ENCODE data around the gene C4A.
A peak's percentile ranks its signal among the peaks of the same experiment; 100 is the strongest.

DNA sequence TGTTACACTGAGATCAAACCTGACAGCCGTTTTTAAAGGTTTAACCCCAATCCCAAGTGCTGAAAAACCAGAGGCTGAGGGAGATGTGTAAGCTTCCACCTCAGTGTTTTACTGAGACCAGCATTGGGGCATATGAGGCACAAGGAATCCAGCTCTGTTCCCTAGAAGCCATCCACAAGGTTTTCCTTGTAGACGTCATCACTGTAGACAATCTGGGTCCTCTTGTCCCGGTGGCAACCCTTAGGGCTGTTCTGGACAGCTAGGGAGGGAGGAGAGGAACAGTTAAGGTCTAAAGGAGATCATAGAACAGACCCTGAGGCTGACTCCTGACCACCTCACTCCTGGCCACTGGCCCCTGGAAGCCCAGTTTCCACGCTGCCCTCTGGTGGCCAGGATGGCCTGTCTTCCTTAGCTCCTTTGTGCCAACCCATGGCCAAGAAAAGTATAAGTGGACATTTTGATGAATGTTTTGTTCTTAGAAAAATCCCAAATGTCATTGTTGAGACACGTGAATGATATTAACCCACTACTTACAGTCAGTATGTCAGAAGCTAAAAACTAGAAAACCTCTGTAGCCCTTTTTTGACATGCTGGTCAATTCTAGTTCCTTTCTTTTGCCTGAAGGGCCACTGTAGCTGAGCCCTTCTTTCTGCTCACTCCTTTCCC is 29.6 kb upstream of the C4A start:
- TF ChIP-seq, protein P1, sequence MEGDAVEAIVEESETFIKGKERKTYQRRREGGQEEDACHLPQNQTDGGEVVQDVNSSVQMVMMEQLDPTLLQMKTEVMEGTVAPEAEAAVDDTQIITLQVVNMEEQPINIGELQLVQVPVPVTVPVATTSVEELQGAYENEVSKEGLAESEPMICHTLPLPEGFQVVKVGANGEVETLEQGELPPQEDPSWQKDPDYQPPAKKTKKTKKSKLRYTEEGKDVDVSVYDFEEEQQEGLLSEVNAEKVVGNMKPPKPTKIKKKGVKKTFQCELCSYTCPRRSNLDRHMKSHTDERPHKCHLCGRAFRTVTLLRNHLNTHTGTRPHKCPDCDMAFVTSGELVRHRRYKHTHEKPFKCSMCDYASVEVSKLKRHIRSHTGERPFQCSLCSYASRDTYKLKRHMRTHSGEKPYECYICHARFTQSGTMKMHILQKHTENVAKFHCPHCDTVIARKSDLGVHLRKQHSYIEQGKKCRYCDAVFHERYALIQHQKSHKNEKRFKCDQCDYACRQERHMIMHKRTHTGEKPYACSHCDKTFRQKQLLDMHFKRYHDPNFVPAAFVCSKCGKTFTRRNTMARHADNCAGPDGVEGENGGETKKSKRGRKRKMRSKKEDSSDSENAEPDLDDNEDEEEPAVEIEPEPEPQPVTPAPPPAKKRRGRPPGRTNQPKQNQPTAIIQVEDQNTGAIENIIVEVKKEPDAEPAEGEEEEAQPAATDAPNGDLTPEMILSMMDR (IDR thresholded peaks at IDR 0.05), result peak; percentile 55 to 71 (median 67)
- TF ChIP-seq POLR2A (IDR thresholded peaks at IDR 0.05) (no peak), EP300 (IDR thresholded peaks at IDR 0.05) (peak in 1 of 2 donors; percentile 16)
